ENCODE measurements around the gene IPO4.

DNA sequence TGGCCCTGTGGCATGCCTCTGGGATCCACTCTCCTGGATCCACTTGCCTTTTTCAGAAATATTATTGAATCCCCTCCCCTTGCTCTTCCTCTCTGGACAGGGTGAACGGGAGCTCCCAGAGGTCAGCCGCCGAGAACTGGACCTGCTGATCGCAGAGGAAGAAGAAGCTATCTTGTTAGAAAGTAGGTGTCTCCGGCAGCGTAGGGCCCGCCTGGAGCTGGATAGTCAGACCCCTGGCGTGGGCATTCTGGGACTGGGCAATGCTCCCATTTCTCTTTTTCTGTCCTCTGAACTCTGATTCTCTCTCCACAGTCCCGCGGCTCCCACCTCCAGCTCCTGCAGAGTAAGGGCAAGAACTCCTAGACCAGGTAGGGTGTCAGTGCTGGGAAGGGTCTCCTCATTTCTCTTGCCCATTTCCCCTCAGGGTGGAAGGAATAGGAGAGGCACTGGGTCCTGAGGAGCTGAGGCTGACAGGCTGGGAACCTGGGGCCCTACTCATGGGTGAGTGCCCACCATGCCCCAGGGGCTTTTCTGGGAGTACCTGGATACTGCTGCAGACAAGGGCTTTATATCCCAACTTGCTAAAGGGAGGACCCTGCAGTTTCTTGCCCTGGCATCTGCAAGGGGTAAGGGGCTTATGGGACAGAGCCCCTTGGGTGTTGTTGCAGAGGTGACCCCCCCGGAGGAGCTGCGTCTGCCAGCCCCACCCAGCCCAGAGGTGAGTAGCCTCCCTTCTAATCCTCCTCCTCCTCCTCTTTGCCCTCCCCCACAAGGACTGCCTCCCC is 11.4 kb downstream of the IPO4 start:
- TF ChIP-seq EZH2 (IDR thresholded peaks at IDR 0.05): no peak
- no peak for TF ChIP-seq POLR2AphosphoS5 (IDR thresholded peaks at IDR 0.05; ENCODE audit: borderline replicate concordance, low read depth, low read length)
